SK-N-SH treated with all-trans-retinoic acid at 6 μM for 48 hours (cell line): ENCODE measurements around the gene BATF2.

Source experiments
- ATAC-seq: fragments of 200-7000 bp; cut with Tn5 transposase; 3 replicates; pipeline ENCODE4 v1.9.1; 2020; ENCODE audit warnings: mild to moderate bottlenecking, moderate library complexity
- ARNTL ChIP-seq: fragments of 450-650 bp; formaldehyde crosslinking; IDR thresholded peaks from 2 replicates; pipeline ENCODE4 v1.5.0; 2020; ENCODE audit warnings: low read depth, mild to moderate bottlenecking, moderate library complexity, borderline replicate concordance
- BACH2 ChIP-seq: fragments of 250-450 bp; sonication (Bioruptor Pico); IDR thresholded peaks from 2 replicates; pipeline ENCODE4 v1.9.0; 2021; ENCODE audit warnings: mild to moderate bottlenecking, borderline replicate concordance
- CSDC2 ChIP-seq: fragments of 250-450 bp; sonication (Bioruptor Pico); IDR thresholded peaks from 2 replicates; pipeline ENCODE4 v1.5.0; 2020; ENCODE audit warnings: mild to moderate bottlenecking, moderate library complexity
- GLIS3 ChIP-seq: fragments of 250-450 bp; sonication (Bioruptor Pico); IDR thresholded peaks from 2 replicates; pipeline ENCODE4 v1.5.0; 2020; ENCODE audit warnings: mild to moderate bottlenecking, moderate library complexity
- ISL1 ChIP-seq: fragments of 250-450 bp; sonication (Bioruptor Pico); IDR thresholded peaks from 2 replicates; pipeline ENCODE4 v2.1.2; 2022; ENCODE audit warnings: mild to moderate bottlenecking, moderate library complexity
- OSR1 ChIP-seq: fragments of 250-450 bp; sonication (Bioruptor Pico); IDR thresholded peaks from 2 replicates; pipeline ENCODE4 v1.8.0; 2022; ENCODE audit warnings: moderate library complexity, mild to moderate bottlenecking, inconsistent platforms
- RARB ChIP-seq: fragments of 250-450 bp; sonication (Bioruptor Pico); IDR thresholded peaks from 2 replicates; pipeline ENCODE4 v1.8.0; 2021; ENCODE audit warnings: mild to moderate bottlenecking, moderate library complexity
- SNAI2 ChIP-seq: fragments of 250-450 bp; sonication (Bioruptor Pico); IDR thresholded peaks from 2 replicates; pipeline ENCODE4 v1.5.0; 2020; ENCODE audit warnings: mild to moderate bottlenecking, moderate library complexity
- TCF4 ChIP-seq: fragments of 250-450 bp; sonication (Bioruptor Pico); IDR thresholded peaks from 2 replicates; pipeline ENCODE4 v1.8.0; 2021; ENCODE audit warnings: mild to moderate bottlenecking, moderate library complexity, borderline replicate concordance
- TOX ChIP-seq: fragments of 250-450 bp; sonication (Bioruptor Pico); IDR thresholded peaks from 2 replicates; pipeline ENCODE4 v1.8.0; 2021; ENCODE audit warnings: mild to moderate bottlenecking, moderate library complexity, borderline replicate concordance
- ZC3H10 ChIP-seq: fragments of 250-450 bp; sonication (Bioruptor Pico); IDR thresholded peaks from 2 replicates; pipeline ENCODE4 v1.5.1; 2021; ENCODE audit warnings: mild to moderate bottlenecking, moderate library complexity
- ZFP3 ChIP-seq: fragments of 250-450 bp; sonication (Bioruptor Pico); IDR thresholded peaks from 2 replicates; pipeline ENCODE4 v1.5.0; 2020; ENCODE audit warnings: mild to moderate bottlenecking, moderate library complexity
- ZFP30 ChIP-seq: fragments of 450-650 bp; formaldehyde crosslinking; IDR thresholded peaks from 2 replicates; pipeline ENCODE4 v1.5.0; 2022; ENCODE audit warnings: mild to moderate bottlenecking, moderate library complexity
- ZNF70 ChIP-seq: fragments of 450-650 bp; formaldehyde crosslinking; IDR thresholded peaks from 2 replicates; pipeline ENCODE4 v1.5.0; 2020; ENCODE audit warnings: mild to moderate bottlenecking, moderate library complexity
- TF ChIP-seq, protein P1 (sequence below): fragments of 250-450 bp; sonication (Bioruptor Pico); IDR thresholded peaks from 2 replicates; pipeline ENCODE4 v1.5.1; 2021; ENCODE audit warnings: mild to moderate bottlenecking, moderate library complexity
- TF ChIP-seq, protein P2 (sequence below): fragments of 250-450 bp; sonication (Bioruptor Pico); IDR thresholded peaks from 2 replicates; pipeline ENCODE4 v1.5.1; 2020; ENCODE audit warnings: low read depth, mild to moderate bottlenecking, moderate library complexity
- TF ChIP-seq, protein P3 (sequence below): fragments of 250-450 bp; sonication (Bioruptor Pico); IDR thresholded peaks from 2 replicates; pipeline ENCODE4 v1.8.0; 2021; ENCODE audit warnings: low read depth, mild to moderate bottlenecking, moderate library complexity, borderline replicate concordance
- TF ChIP-seq, protein P4 (sequence below): fragments of 250-450 bp; sonication (Bioruptor Pico); IDR thresholded peaks from 2 replicates; pipeline ENCODE4 v1.5.0; 2020; ENCODE audit warnings: mild to moderate bottlenecking, moderate library complexity
- TF ChIP-seq, protein P5 (sequence below): fragments of 250-450 bp; sonication (Bioruptor Pico); IDR thresholded peaks from 2 replicates; pipeline ENCODE4 v1.8.0; 2020; ENCODE audit warnings: mild to moderate bottlenecking, moderate library complexity, borderline replicate concordance

BATF2 gene

DNA sequence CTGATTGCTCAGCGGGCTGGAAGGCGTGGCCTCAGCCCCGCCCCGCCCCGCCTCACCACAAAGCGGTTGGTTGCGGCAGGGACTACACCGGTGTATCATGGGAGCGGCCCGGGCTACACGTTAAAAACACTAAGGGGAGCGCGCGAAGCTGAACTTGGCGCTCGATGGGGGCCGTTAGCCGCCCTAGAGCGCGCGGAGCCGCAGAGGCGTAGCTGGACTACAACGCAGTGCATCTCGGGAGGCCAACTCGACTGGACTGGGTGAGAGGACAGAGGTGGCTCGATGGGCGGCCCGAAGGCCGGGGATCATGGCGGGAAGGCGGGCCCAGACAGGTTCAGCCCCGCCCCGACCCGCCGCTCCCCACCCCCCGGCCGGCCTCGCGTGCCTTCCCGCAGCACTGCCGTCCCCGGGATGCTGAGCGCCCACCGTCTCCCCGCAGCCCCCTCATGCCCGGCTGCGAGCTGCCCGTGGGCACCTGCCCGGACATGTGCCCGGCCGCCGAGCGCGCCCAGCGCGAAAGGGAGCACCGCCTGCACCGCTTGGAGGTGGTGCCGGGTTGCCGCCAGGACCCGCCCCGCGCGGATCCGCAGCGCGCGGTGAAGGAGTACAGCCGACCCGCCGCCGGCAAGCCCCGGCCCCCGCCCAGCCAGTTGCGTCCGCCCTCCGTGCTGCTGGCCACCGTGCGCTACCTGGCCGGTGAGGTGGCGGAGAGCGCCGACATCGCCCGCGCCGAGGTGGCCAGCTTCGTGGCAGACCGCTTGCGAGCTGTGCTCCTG is 44.3 kb upstream of the BATF2 start, which contains the start of gene SAC3D1:
Gene SAC3D1 (plus strand): TSS at position 364 of the 776 bp plus-strand sequence. CDS start 83 bp downstream, at position 447.
- TF ChIP-seq ZFP3 (CRISPR knock-in tag) (no peak), ISL1 (no peak), OSR1 (CRISPR knock-in tag) (no peak), SNAI2 (CRISPR knock-in tag) (no peak), ZNF70 (CRISPR knock-in tag) (no peak), CSDC2 (CRISPR knock-in tag) (no peak), ZFP30 (CRISPR knock-in tag) (no peak), TCF4 (CRISPR knock-in tag) (no peak)
- TF ChIP-seq, protein P1, sequence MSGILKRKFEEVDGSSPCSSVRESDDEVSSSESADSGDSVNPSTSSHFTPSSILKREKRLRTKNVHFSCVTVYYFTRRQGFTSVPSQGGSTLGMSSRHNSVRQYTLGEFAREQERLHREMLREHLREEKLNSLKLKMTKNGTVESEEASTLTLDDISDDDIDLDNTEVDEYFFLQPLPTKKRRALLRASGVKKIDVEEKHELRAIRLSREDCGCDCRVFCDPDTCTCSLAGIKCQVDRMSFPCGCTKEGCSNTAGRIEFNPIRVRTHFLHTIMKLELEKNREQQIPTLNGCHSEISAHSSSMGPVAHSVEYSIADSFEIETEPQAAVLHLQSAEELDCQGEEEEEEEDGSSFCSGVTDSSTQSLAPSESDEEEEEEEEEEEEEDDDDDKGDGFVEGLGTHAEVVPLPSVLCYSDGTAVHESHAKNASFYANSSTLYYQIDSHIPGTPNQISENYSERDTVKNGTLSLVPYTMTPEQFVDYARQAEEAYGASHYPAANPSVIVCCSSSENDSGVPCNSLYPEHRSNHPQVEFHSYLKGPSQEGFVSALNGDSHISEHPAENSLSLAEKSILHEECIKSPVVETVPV (CRISPR knock-in tag): no peak
- TF ChIP-seq, protein P2, sequence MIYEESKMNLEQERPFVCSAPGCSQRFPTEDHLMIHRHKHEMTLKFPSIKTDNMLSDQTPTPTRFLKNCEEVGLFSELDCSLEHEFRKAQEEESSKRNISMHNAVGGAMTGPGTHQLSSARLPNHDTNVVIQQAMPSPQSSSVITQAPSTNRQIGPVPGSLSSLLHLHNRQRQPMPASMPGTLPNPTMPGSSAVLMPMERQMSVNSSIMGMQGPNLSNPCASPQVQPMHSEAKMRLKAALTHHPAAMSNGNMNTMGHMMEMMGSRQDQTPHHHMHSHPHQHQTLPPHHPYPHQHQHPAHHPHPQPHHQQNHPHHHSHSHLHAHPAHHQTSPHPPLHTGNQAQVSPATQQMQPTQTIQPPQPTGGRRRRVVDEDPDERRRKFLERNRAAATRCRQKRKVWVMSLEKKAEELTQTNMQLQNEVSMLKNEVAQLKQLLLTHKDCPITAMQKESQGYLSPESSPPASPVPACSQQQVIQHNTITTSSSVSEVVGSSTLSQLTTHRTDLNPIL: no peak
- TF ChIP-seq, protein P3, sequence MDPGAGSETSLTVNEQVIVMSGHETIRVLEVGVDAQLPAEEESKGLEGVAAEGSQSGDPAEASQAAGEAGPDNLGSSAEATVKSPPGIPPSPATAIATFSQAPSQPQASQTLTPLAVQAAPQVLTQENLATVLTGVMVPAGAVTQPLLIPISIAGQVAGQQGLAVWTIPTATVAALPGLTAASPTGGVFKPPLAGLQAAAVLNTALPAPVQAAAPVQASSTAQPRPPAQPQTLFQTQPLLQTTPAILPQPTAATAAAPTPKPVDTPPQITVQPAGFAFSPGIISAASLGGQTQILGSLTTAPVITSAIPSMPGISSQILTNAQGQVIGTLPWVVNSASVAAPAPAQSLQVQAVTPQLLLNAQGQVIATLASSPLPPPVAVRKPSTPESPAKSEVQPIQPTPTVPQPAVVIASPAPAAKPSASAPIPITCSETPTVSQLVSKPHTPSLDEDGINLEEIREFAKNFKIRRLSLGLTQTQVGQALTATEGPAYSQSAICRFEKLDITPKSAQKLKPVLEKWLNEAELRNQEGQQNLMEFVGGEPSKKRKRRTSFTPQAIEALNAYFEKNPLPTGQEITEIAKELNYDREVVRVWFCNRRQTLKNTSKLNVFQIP (CRISPR knock-in tag): no peak
- TF ChIP-seq, protein P4, sequence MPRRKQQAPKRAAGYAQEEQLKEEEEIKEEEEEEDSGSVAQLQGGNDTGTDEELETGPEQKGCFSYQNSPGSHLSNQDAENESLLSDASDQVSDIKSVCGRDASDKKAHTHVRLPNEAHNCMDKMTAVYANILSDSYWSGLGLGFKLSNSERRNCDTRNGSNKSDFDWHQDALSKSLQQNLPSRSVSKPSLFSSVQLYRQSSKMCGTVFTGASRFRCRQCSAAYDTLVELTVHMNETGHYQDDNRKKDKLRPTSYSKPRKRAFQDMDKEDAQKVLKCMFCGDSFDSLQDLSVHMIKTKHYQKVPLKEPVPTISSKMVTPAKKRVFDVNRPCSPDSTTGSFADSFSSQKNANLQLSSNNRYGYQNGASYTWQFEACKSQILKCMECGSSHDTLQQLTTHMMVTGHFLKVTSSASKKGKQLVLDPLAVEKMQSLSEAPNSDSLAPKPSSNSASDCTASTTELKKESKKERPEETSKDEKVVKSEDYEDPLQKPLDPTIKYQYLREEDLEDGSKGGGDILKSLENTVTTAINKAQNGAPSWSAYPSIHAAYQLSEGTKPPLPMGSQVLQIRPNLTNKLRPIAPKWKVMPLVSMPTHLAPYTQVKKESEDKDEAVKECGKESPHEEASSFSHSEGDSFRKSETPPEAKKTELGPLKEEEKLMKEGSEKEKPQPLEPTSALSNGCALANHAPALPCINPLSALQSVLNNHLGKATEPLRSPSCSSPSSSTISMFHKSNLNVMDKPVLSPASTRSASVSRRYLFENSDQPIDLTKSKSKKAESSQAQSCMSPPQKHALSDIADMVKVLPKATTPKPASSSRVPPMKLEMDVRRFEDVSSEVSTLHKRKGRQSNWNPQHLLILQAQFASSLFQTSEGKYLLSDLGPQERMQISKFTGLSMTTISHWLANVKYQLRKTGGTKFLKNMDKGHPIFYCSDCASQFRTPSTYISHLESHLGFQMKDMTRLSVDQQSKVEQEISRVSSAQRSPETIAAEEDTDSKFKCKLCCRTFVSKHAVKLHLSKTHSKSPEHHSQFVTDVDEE (CRISPR knock-in tag): no peak
- peak; percentile 97 for ATAC-seq

DNA sequence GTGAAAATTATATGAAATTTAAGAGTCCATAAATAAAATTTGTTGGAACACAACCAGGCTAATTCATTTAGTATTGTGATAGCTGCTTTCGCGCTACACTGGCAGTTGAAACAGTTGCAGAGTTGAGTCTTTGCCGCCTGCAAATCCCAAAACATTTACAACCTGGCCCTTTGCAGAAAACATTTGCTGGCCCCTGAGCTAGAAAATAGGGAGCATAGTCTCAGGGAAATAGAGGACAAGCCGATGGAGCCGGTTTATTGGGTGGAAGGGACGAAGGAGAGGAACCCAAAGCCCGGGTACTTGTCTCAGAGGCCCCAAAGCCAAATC is 43.7 kb upstream of the BATF2 start:
- no peak for ATAC-seq
- TF ChIP-seq SNAI2 (CRISPR knock-in tag): no peak
- TF ChIP-seq ZNF70 (CRISPR knock-in tag): no peak
- no peak for TF ChIP-seq TOX
- no peak for TF ChIP-seq ZFP30 (CRISPR knock-in tag)
- TF ChIP-seq TCF4 (CRISPR knock-in tag): no peak
- TF ChIP-seq CSDC2 (CRISPR knock-in tag): no peak
- no peak for TF ChIP-seq GLIS3
- TF ChIP-seq, protein P3 (CRISPR knock-in tag): no peak
- no peak for TF ChIP-seq BACH2 (CRISPR knock-in tag)
- TF ChIP-seq RARB (CRISPR knock-in tag): no peak
- TF ChIP-seq ZC3H10 (CRISPR knock-in tag): no peak

DNA sequence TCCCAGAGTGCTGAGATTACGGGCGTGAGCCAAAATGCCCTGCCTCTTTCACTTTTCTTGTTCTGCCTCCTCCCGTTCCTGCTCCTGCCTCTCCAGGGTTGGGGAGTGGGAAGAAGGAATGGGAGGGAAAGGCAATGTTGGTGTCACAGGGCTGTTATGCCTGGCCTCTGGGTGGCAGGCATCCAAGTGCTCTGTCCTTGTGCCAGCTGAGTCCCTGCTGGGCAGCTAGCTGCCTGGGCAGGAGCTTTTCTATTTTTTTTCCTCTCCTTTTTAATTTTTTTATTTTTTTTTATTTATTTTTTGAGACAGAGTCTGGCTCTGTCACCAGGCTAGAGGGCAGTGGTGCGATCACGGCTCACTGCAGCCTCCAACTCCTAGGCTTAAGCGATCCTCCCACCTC is 40.2 kb upstream of the BATF2 start:
- ATAC-seq: no peak
- TF ChIP-seq ARNTL: no peak
- no peak for TF ChIP-seq CSDC2 (CRISPR knock-in tag)
- no peak for TF ChIP-seq RARB (CRISPR knock-in tag)
- TF ChIP-seq ZNF70 (CRISPR knock-in tag): no peak
- no peak for TF ChIP-seq OSR1 (CRISPR knock-in tag)
- TF ChIP-seq TCF4 (CRISPR knock-in tag): no peak
- TF ChIP-seq GLIS3: no peak
- TF ChIP-seq ZFP3 (CRISPR knock-in tag): no peak
- TF ChIP-seq, protein P4 (CRISPR knock-in tag): no peak
- no peak for TF ChIP-seq BACH2 (CRISPR knock-in tag)
- TF ChIP-seq ZC3H10 (CRISPR knock-in tag): no peak
- TF ChIP-seq, protein P5, sequence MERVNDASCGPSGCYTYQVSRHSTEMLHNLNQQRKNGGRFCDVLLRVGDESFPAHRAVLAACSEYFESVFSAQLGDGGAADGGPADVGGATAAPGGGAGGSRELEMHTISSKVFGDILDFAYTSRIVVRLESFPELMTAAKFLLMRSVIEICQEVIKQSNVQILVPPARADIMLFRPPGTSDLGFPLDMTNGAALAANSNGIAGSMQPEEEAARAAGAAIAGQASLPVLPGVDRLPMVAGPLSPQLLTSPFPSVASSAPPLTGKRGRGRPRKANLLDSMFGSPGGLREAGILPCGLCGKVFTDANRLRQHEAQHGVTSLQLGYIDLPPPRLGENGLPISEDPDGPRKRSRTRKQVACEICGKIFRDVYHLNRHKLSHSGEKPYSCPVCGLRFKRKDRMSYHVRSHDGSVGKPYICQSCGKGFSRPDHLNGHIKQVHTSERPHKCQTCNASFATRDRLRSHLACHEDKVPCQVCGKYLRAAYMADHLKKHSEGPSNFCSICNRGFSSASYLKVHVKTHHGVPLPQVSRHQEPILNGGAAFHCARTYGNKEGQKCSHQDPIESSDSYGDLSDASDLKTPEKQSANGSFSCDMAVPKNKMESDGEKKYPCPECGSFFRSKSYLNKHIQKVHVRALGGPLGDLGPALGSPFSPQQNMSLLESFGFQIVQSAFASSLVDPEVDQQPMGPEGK: no peak
- TF ChIP-seq, protein P2: no peak
